ENCODE data around the gene CRISPLD2. TPM values are rescaled to one million over a fixed set of nuclear protein-coding genes. Genes with fewer than 3 reads are reported as not detected.
A peak's percentile ranks its signal among the peaks of the same experiment; 100 is the strongest.

Gene CRISPLD2
- total RNA-seq, 1 donor from 2014 or later: not detected

DNA sequence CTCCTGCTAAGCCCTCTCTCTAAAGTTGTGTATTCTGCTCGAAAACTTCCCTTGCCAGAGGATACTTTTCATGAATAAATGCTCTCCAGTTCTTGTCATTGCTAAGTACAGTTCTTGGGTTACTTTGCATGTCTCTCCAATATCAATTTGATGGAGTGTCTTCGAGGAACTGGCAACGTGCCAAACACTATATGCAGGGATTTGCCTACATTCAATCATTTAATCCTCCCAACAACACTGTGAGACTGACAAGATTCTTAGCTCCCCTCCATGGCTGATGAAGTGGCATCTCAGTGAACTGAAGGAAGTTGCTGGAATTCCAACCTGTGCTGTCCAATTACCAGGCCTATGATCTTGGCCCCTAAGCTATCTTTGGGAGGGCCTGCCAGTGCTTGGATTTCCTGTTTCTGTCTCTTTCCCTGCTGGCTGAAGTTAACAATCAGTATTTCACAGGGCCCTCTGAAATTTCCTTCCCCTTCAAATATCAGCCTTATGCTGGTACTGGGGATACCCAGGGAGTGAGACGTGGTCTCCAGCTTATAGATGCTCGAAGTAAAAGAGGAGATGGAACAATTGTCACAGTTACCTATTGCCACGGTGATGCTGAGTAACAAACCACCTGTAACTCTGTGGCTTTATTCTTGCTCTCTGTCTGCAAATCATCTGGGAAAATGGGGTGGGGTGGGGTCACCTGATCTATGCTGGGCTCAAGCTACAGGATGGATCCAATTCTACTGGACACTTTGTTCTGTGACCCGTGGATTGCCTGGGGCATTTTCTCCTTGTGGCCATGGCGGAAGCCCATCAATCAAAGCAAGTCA is 19.4 kb upstream of the CRISPLD2 start:
- H3K4me3 Mint-ChIP-seq: no peak overlapping the region
- ATAC-seq (ENCODE audit: low read depth) (no peak), DNase-seq (no peak)
- intact Hi-C loops (cut with micrococcal nuclease): no loop called here
- H3K4me1 Mint-ChIP-seq: no peaks in the 10 kb centered on the region
- peaks cover under 1% of the 10 kb centered on the region for H3K36me3 Mint-ChIP-seq (ENCODE audit: low read depth)
- peaks cover 10% of the 10 kb centered on the region for H3K9me3 Mint-ChIP-seq
- ChIA-PET POLR2A (no interaction called here), CTCF (no interaction called here)
- no peak overlapping the region for H3K27ac Mint-ChIP-seq
- no peaks in the 10 kb centered on the region for H3K27me3 Mint-ChIP-seq
- TF ChIP-seq, protein P1, sequence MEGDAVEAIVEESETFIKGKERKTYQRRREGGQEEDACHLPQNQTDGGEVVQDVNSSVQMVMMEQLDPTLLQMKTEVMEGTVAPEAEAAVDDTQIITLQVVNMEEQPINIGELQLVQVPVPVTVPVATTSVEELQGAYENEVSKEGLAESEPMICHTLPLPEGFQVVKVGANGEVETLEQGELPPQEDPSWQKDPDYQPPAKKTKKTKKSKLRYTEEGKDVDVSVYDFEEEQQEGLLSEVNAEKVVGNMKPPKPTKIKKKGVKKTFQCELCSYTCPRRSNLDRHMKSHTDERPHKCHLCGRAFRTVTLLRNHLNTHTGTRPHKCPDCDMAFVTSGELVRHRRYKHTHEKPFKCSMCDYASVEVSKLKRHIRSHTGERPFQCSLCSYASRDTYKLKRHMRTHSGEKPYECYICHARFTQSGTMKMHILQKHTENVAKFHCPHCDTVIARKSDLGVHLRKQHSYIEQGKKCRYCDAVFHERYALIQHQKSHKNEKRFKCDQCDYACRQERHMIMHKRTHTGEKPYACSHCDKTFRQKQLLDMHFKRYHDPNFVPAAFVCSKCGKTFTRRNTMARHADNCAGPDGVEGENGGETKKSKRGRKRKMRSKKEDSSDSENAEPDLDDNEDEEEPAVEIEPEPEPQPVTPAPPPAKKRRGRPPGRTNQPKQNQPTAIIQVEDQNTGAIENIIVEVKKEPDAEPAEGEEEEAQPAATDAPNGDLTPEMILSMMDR (IDR thresholded peaks at IDR 0.05): no peak

DNA sequence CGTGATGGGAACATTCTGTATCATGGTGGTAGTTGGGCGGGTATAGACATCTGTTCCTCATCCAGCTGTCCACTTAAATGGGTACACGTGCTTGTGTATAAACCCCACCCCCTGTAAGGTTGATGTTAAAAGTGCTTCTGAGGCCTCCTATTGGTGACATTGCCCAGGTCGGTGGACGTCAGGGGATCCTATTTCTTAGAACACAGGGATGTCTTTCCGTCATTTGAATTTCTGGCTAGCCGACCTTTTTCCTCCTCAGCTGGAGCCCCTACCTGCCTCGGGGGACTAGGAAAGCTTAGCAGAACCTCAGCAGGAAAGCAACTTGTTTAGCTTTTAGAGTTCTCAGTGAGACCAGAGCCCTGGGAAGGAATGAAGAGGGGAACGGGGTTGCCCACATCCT is 16.6 kb upstream of the CRISPLD2 start:
- TF ChIP-seq, protein P1 (IDR thresholded peaks at IDR 0.05): no peak
- no peak for ATAC-seq (ENCODE audit: low read depth)
- no peak overlapping the region for H3K4me3 Mint-ChIP-seq
- H3K27ac Mint-ChIP-seq: no peak overlapping the region
- no peaks in the 10 kb centered on the region for H3K36me3 Mint-ChIP-seq (ENCODE audit: low read depth)
- POLR2A ChIA-PET: no interaction called here
- H3K9me3 Mint-ChIP-seq: peaks cover 10% of the 10 kb centered on the region
- intact Hi-C loops (cut with micrococcal nuclease): no loop called here
- DNase-seq: no peak
- CTCF ChIA-PET: no interaction called here
- H3K27me3 Mint-ChIP-seq: no peaks in the 10 kb centered on the region
- peaks cover 6% of the 10 kb centered on the region for H3K4me1 Mint-ChIP-seq

DNA sequence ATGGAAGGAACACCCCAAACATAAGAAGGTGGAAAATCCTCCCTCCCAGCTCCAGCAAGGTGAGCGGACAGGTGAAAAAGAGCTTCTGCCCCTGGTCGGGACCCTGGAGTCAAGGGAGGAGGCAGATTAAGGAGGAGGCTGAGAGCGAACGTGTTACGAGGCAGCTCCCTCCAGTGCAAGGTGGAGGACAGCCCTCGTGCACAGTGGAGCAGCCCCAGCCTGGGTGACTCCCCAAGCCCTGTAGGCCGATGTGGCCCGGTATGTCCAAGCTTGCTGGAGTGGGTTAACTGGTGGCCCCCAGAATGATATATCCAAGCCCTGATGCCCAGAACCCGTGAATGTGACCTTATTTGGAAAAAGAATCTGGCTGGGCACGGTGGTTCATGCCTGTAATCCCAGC is 15.5 kb upstream of the CRISPLD2 start:
- Mint-ChIP-seq H3K4me1 (peaks cover 6% of the 10 kb centered on the region), H3K4me3 (no peak overlapping the region), H3K36me3 (ENCODE audit: low read depth) (no peaks in the 10 kb centered on the region), H3K9me3 (peaks cover 8% of the 10 kb centered on the region), H3K27ac (no peak overlapping the region), H3K27me3 (peaks cover 4% of the 10 kb centered on the region)
- no peak for DNase-seq
- no peak for ATAC-seq (ENCODE audit: low read depth)
- intact Hi-C loops (cut with micrococcal nuclease): no loop called here
- ChIA-PET POLR2A (no interaction called here), CTCF (no interaction called here)
- TF ChIP-seq, protein P1 (IDR thresholded peaks at IDR 0.05): no peak

DNA sequence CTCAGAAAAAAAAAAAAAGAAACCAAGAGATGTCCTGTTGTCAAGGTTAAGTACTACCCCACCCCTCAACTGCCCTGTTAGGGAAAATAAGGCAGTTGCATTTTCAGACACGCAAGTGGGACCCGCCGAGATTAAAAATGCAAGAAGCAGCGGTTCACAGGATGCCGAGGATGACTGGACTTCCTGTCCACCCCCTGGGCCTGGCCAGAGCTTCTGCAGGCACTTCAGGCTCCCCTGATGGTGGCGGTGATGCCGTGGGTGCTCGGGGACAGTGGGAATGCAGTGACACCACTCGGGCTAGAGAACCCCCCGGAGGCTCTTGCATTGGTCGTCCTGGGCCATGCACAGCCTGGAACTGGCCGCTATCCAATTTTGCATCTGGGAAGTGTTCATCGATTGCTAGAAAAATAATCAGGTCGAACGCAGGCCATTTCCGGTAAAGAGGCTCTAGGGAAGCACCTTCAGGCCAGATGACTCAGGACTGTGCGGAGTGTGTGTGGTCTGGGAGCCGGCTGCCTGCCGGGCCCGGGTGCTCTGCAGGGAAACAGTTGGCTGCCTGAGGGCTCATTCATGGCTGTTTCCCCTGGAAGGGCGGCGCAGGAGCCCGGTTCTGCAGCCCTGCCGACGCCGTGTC is 13.4 kb upstream of the CRISPLD2 start:
- intact Hi-C loops (cut with micrococcal nuclease): no loop called here
- H3K27ac Mint-ChIP-seq: no peak overlapping the region
- H3K4me3 Mint-ChIP-seq: no peak overlapping the region
- DNase-seq (no peak), ATAC-seq (ENCODE audit: low read depth) (peak; percentile 28)
- H3K36me3 Mint-ChIP-seq (ENCODE audit: low read depth): no peaks in the 10 kb centered on the region
- peaks cover 6% of the 10 kb centered on the region for H3K27me3 Mint-ChIP-seq
- no peaks in the 10 kb centered on the region for H3K9me3 Mint-ChIP-seq
- ChIA-PET CTCF (no interaction called here), POLR2A (no interaction called here)
- TF ChIP-seq, protein P1 (IDR thresholded peaks at IDR 0.05): no peak
- peaks cover 8% of the 10 kb centered on the region for H3K4me1 Mint-ChIP-seq

DNA sequence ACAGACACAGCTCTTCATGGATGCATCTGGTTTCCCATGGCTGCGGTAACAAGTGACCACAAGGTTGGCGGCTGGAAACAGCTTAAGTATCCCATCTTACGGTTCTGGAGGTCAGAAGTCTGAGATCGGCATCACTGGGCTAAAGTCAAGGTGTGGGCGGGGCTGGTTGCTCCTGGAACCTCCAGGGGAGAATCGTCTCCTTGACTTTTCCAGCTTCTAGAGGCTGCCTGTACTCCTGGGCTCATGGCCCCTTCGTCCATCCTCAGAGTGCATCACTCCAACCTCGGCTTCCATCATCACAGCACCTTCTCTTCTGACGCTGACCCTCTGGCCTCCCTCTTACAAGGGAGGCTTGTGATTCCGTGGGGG is 12.9 kb upstream of the CRISPLD2 start:
- Mint-ChIP-seq H3K36me3 (ENCODE audit: low read depth) (no peaks in the 10 kb centered on the region), H3K27ac (no peak overlapping the region), H3K4me3 (no peak overlapping the region), H3K27me3 (peaks cover 6% of the 10 kb centered on the region), H3K4me1 (peaks cover 8% of the 10 kb centered on the region), H3K9me3 (no peaks in the 10 kb centered on the region)
- intact Hi-C loops (cut with micrococcal nuclease): no loop called here
- DNase-seq: no peak
- TF ChIP-seq, protein P1 (IDR thresholded peaks at IDR 0.05): no peak
- ChIA-PET POLR2A (no interaction called here), CTCF (no interaction called here)
- no peak for ATAC-seq (ENCODE audit: low read depth)

Measured in activated B cell treated with CpG ODN at 0.5 μM for 24 hours (primary cell).